ENCODE results near the gene AOPEP.

Gene AOPEP

DNA sequence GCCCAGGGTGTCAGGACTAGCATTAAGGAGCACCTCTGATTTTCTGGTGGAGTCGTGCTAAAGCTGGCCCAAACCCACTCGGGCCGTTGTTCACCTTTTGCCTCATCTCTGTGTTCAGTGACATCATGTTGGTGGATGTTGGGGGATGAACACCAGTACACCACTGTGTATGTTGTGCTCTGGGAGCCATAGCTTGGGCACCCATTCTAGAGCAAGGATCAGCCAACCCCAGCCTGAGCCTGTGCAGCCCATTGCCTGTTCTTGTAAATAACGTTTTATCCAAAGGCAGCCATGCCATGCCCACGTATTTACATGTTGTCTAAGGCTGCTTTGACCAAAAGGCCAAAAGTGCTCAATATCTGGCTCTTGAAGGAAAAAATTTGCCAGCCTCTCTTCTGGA lies 345.4 kb downstream of the AOPEP start:
- no peak overlapping the region for H3K27ac ChIP-seq (ENCODE audit: low read length)
- no peaks in the 10 kb centered on the region for H3K9me3 ChIP-seq (ENCODE audit: insufficient read depth, low read depth, low read length)
- H3K4me3 ChIP-seq (ENCODE audit: low read length), result no peak overlapping the region
- H3K27me3 ChIP-seq (ENCODE audit: insufficient read depth, low read length), result no peaks in the 10 kb centered on the region
- no peaks in the 10 kb centered on the region for H3K36me3 ChIP-seq (ENCODE audit: insufficient read depth, low read depth, low read length)
- no peaks in the 10 kb centered on the region for H3K4me1 ChIP-seq (ENCODE audit: insufficient read depth, low read length)
- H3K9ac ChIP-seq (ENCODE audit: low read depth, low read length), result no peak overlapping the region

- H3K27me3 ChIP-seq (ENCODE audit: insufficient read depth, low read length), result no peaks in the 10 kb centered on the region
- no peak overlapping the region for H3K9ac ChIP-seq (ENCODE audit: low read depth, low read length)
- H3K36me3 ChIP-seq (ENCODE audit: insufficient read depth, low read depth, low read length), result no peaks in the 10 kb centered on the region
- H3K4me3 ChIP-seq (ENCODE audit: low read length), result no peak overlapping the region
- H3K27ac ChIP-seq (ENCODE audit: low read length), result no peak overlapping the region
- no peaks in the 10 kb centered on the region for H3K9me3 ChIP-seq (ENCODE audit: insufficient read depth, low read depth, low read length)
- H3K4me1 ChIP-seq (ENCODE audit: insufficient read depth, low read length), result no peaks in the 10 kb centered on the region
These were observed 346.6 kb downstream of the AOPEP start for GRCh38 chr9:95073042-95073607.

DNA sequence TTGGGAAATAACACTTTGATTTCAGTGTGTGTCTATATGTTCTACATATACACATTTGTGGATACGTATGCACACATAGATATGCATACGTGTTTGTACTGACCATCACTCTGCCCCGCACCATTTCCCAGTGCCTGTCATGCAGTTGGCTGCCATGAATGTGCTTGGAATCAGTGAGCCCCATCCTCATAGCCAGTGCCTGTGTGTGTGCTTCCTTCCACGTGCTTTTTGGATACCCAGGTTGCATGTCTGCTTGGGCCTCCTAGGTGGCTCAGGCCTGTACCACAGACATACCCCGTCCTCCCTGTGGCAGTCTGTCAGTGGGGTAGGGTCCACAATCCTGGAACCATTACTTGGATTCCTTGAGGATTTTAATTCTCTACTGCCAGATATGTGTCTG lies 347.4 kb downstream of the AOPEP start:
- Histone ChIP-seq H3K4me3 (ENCODE audit: low read length) (no peak overlapping the region), H3K4me1 (ENCODE audit: insufficient read depth, low read length) (peaks cover 5% of the 10 kb centered on the region), H3K36me3 (ENCODE audit: insufficient read depth, low read depth, low read length) (no peaks in the 10 kb centered on the region), H3K27ac (ENCODE audit: low read length) (no peak overlapping the region), H3K9me3 (ENCODE audit: insufficient read depth, low read depth, low read length) (no peaks in the 10 kb centered on the region), H3K9ac (ENCODE audit: low read depth, low read length) (no peak overlapping the region), H3K27me3 (ENCODE audit: insufficient read depth, low read length) (no peaks in the 10 kb centered on the region)

- H3K36me3 ChIP-seq (ENCODE audit: insufficient read depth, low read depth, low read length), result no peaks in the 10 kb centered on the region
- H3K4me1 ChIP-seq (ENCODE audit: insufficient read depth, low read length), result peaks cover 11% of the 10 kb centered on the region
- H3K27me3 ChIP-seq (ENCODE audit: insufficient read depth, low read length), result no peaks in the 10 kb centered on the region
- no peak overlapping the region for H3K27ac ChIP-seq (ENCODE audit: low read length)
- H3K4me3 ChIP-seq (ENCODE audit: low read length), result no peak overlapping the region
- no peaks in the 10 kb centered on the region for H3K9me3 ChIP-seq (ENCODE audit: insufficient read depth, low read depth, low read length)
- no peak overlapping the region for H3K9ac ChIP-seq (ENCODE audit: low read depth, low read length)
These were observed 348.1 kb downstream of the AOPEP start for GRCh38 chr9:95074632-95075031.

DNA sequence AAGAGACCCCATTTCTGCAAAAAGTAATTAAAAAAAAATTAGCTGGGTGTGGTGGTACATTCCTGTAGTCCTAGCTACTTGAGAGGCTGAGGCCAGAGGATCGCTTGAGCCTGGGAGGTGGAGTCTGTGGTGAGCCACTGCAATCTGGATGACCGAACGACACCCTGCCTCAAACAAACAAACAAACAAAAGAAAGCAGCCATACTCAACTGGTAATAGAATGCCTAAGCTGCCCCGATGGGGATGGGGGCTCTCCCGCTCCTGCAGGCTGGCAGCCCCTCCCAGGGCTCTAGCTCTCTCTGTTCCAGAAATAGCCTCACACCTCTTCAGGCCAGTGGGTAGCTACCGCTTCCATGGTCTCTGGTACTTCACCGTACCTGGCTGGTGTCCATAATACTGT lies 349.2 kb downstream of the AOPEP start:
- H3K27ac ChIP-seq (ENCODE audit: low read length), result no peak overlapping the region
- H3K36me3 ChIP-seq (ENCODE audit: insufficient read depth, low read depth, low read length), result no peaks in the 10 kb centered on the region
- no peak overlapping the region for H3K4me3 ChIP-seq (ENCODE audit: low read length)
- H3K4me1 ChIP-seq (ENCODE audit: insufficient read depth, low read length), result peaks cover 11% of the 10 kb centered on the region
- no peaks in the 10 kb centered on the region for H3K27me3 ChIP-seq (ENCODE audit: insufficient read depth, low read length)
- H3K9me3 ChIP-seq (ENCODE audit: insufficient read depth, low read depth, low read length), result no peaks in the 10 kb centered on the region
- no peak overlapping the region for H3K9ac ChIP-seq (ENCODE audit: low read depth, low read length)

GRCh38 chr9:95076696-95077052 lies 350.2 kb downstream of the AOPEP start:
- Histone ChIP-seq H3K4me3 (ENCODE audit: low read length) (no peak overlapping the region), H3K4me1 (ENCODE audit: insufficient read depth, low read length) (peaks cover 11% of the 10 kb centered on the region), H3K9ac (ENCODE audit: low read depth, low read length) (no peak overlapping the region), H3K27me3 (ENCODE audit: insufficient read depth, low read length) (no peaks in the 10 kb centered on the region), H3K36me3 (ENCODE audit: insufficient read depth, low read depth, low read length) (no peaks in the 10 kb centered on the region), H3K27ac (ENCODE audit: low read length) (no peak overlapping the region), H3K9me3 (ENCODE audit: insufficient read depth, low read depth, low read length) (no peaks in the 10 kb centered on the region)

DNA sequence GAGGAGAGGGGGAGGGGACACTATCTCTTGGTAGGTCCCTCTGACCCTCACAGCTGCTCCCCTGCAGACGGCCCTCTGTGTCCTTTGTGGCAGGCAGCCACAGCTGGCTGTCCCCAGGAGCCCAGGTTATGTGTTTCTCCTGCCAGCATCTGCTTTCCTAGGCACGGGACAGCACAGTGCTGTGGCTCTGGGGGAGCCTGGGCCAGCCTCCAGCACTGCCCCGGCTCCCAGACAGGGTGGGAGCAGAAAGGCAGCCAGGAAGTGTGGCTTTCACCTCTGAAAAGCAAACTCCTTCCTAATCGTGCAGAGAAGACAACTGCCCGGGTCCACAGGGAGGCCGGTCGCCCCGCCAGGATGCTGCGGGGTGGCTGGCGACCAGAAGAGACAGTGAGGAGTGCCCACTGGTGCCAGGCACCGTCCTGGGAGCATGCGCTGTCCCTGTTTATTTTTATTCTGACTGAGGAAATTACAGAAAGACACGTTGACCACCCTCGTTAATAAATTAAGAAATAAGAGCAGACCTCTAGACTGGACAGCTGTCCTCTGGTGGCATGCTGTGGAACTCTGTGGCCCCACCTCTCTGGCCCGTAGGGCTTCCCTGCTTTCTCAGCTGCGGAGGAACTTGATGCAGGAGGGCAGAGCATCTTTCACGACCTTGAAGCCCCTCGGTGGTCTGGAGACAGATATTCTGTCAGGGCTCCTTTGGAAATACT lies 350.7 kb downstream of the AOPEP start:
- Histone ChIP-seq H3K36me3 (ENCODE audit: insufficient read depth, low read depth, low read length) (no peaks in the 10 kb centered on the region), H3K27ac (ENCODE audit: low read length) (no peak overlapping the region), H3K9me3 (ENCODE audit: insufficient read depth, low read depth, low read length) (no peaks in the 10 kb centered on the region), H3K4me3 (ENCODE audit: low read length) (no peak overlapping the region), H3K9ac (ENCODE audit: low read depth, low read length) (no peak overlapping the region), H3K27me3 (ENCODE audit: insufficient read depth, low read length) (no peaks in the 10 kb centered on the region), H3K4me1 (ENCODE audit: insufficient read depth, low read length) (peaks cover 11% of the 10 kb centered on the region)

- H3K4me1 ChIP-seq (ENCODE audit: insufficient read depth, low read length), result peaks cover 11% of the 10 kb centered on the region
- H3K9me3 ChIP-seq (ENCODE audit: insufficient read depth, low read depth, low read length), result no peaks in the 10 kb centered on the region
- H3K27me3 ChIP-seq (ENCODE audit: insufficient read depth, low read length), result no peaks in the 10 kb centered on the region
- no peaks in the 10 kb centered on the region for H3K36me3 ChIP-seq (ENCODE audit: insufficient read depth, low read depth, low read length)
- H3K9ac ChIP-seq (ENCODE audit: low read depth, low read length), result no peak overlapping the region
- H3K27ac ChIP-seq (ENCODE audit: low read length), result no peak overlapping the region
- no peak overlapping the region for H3K4me3 ChIP-seq (ENCODE audit: low read length)
These were observed 351.4 kb downstream of the AOPEP start for GRCh38 chr9:95077766-95078370.

- Histone ChIP-seq H3K9me3 (ENCODE audit: insufficient read depth, low read depth, low read length) (no peaks in the 10 kb centered on the region), H3K36me3 (ENCODE audit: insufficient read depth, low read depth, low read length) (0 out of 2 replicates have a peak, but pooled peaks cover 3% of the 10 kb centered on the region), H3K4me1 (ENCODE audit: insufficient read depth, low read length) (peaks cover 11% of the 10 kb centered on the region), H3K27ac (ENCODE audit: low read length) (no peak overlapping the region), H3K27me3 (ENCODE audit: insufficient read depth, low read length) (no peaks in the 10 kb centered on the region), H3K9ac (ENCODE audit: low read depth, low read length) (no peak overlapping the region), H3K4me3 (ENCODE audit: low read length) (no peak overlapping the region)
These were observed 352.0 kb downstream of the AOPEP start for GRCh38 chr9:95078511-95078910.

DNA sequence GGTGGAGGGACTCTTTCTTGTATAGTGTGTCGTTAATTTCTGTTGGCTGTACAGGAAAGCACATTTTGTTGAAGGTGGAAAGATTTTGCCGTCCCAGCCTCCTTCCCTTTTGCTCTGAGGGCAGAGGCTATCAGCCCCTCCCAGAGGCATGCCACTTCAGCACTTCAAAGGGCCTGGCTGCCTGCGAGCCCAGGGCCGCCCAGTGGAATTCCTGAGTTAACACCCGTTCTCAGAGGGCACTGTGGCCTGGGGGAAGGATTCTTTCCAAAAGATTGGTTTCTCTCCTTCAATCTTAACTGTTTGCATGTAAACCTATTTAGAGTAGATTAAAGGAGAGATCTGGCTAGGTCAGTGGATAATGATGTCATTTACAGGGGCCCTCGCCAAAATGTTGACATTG lies 352.4 kb downstream of the AOPEP start:
- 0 out of 2 replicates have a peak, but pooled peaks cover 6% of the 10 kb centered on the region for H3K36me3 ChIP-seq (ENCODE audit: insufficient read depth, low read depth, low read length)
- H3K27me3 ChIP-seq (ENCODE audit: insufficient read depth, low read length), result no peaks in the 10 kb centered on the region
- no peak overlapping the region for H3K27ac ChIP-seq (ENCODE audit: low read length)
- no peaks in the 10 kb centered on the region for H3K9me3 ChIP-seq (ENCODE audit: insufficient read depth, low read depth, low read length)
- H3K4me3 ChIP-seq (ENCODE audit: low read length), result no peak overlapping the region
- no peak overlapping the region for H3K9ac ChIP-seq (ENCODE audit: low read depth, low read length)
- peaks cover 11% of the 10 kb centered on the region for H3K4me1 ChIP-seq (ENCODE audit: insufficient read depth, low read length)

- 0 out of 2 replicates have a peak, but pooled peaks cover 6% of the 10 kb centered on the region for H3K36me3 ChIP-seq (ENCODE audit: insufficient read depth, low read depth, low read length)
- H3K27me3 ChIP-seq (ENCODE audit: insufficient read depth, low read length), result no peaks in the 10 kb centered on the region
- no peak overlapping the region for H3K4me3 ChIP-seq (ENCODE audit: low read length)
- H3K4me1 ChIP-seq (ENCODE audit: insufficient read depth, low read length), result peaks cover 11% of the 10 kb centered on the region
- no peaks in the 10 kb centered on the region for H3K9me3 ChIP-seq (ENCODE audit: insufficient read depth, low read depth, low read length)
- no peak overlapping the region for H3K27ac ChIP-seq (ENCODE audit: low read length)
- H3K9ac ChIP-seq (ENCODE audit: low read depth, low read length), result no peak overlapping the region
These were observed 353.0 kb downstream of the AOPEP start for GRCh38 chr9:95079461-95079860.

All from iPS-20b (cell line).